ENCODE measurements around the gene PEX11G. TPM values are rescaled to one million over a fixed set of nuclear protein-coding genes. Genes with fewer than 3 reads are reported as not detected.

Gene PEX11G
- polyA plus RNA-seq, 1 donor from 2014 or later, result 1.3 TPM

DNA sequence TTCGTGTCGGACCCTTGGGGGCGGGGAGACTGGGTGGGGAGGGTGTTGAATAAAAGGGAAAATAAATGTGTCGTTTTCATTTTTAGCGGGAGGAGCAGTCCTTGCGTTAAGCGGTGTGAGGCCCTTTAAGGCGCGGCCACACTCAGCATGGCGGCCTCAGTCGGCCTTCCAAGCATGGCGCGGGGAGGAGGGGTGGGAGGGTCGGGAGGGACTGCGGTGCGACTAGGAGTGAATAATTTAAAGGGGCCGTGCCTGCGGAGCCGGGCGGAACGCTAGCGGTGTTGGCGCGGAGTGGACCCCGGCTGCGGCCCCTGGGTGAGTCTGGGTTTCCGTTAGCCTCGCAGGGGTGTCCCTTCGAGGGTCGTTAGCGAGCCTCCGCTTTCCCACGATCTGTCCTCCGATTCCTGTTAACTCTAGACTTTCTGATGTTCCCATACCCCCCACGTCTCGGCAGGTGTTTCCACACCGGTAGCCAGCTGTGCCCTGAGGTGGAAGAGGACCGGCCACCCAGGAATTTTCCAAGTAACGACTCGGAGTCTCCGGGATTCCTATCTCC lies 45.2 kb upstream of the PEX11G start:
- Histone ChIP-seq H3F3A (ENCODE audit: insufficient read depth, low read length, poor library complexity, severe bottlenecking) (peaks cover 5% of the 10 kb centered on the region), H3K9me2 (ENCODE audit: insufficient read depth, low read length) (no peaks in the 10 kb centered on the region), H3K79me2 (replicated peaks; ENCODE audit: insufficient read depth, low read length) (no peaks in the 10 kb centered on the region), H3K27ac (ENCODE audit: low read length) (peak overlapping the region; percentile 87), H3K27me3 (ENCODE audit: insufficient read depth, low read depth, low read length) (no peaks in the 10 kb centered on the region), H3K9me3 (ENCODE audit: low read length) (no peaks in the 10 kb centered on the region), H3K4me3 (ENCODE audit: low read length) (peak overlapping the region; percentile 94), H2AFZ (ENCODE audit: low read depth, low read length) (peak overlapping the region; percentile 65), H3K36me3 (ENCODE audit: insufficient read depth, low read length) (no peaks in the 10 kb centered on the region), H3K9ac (ENCODE audit: low read length) (peak overlapping the region; percentile 86), H3K4me2 (ENCODE audit: low read length) (peak overlapping the region; percentile 92), H4K20me1 (ENCODE audit: insufficient read depth) (no peaks in the 10 kb centered on the region)
- TF ChIP-seq POLR2AphosphoS5 (IDR thresholded peaks at IDR 0.05) (peak; percentile 97), EZH2 (IDR thresholded peaks at IDR 0.05; ENCODE audit: borderline replicate concordance, insufficient read depth, low read length, poor library complexity, severe bottlenecking) (no peak)

DNA sequence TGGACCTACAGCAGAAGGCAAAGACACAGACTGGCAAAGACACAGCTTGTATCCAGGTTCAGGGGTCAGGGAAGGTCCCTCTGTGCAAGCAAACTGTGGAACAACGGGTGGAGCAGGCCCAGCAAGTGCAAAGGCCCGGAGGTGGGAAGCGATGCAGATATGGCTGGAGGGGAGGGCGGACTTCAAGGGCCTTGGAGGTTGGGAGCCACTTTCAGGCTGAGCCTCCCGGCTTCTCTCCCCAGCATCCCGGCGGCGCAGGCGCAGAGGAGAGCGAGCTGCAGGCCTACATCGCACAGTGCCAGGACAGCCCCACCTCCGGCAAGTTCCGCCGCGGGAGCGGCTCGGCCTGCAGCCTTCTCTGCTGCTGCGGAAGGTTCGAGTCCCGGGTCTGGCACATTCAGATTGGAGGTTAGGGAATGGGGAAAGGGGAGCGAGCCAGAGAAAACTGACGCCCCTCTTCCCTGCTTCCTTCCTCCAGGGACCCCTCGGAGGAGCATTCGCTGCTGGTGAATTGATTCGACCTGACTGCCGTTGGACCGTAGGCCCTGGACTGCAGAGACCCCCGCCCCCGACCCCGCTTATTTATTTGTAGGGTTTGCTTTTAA lies 44.5 kb upstream of the PEX11G start:
- Histone ChIP-seq H3K9me2 (ENCODE audit: insufficient read depth, low read length) (no peaks in the 10 kb centered on the region), H3K9ac (ENCODE audit: low read length) (peak overlapping the region; percentile 86), H3K9me3 (ENCODE audit: low read length) (no peaks in the 10 kb centered on the region), H3K27ac (ENCODE audit: low read length) (peak overlapping the region; percentile 87), H3K27me3 (ENCODE audit: insufficient read depth, low read depth, low read length) (no peaks in the 10 kb centered on the region), H3K79me2 (replicated peaks; ENCODE audit: insufficient read depth, low read length) (no peaks in the 10 kb centered on the region), H3K36me3 (ENCODE audit: insufficient read depth, low read length) (no peaks in the 10 kb centered on the region), H3K4me2 (ENCODE audit: low read length) (peak overlapping the region; percentile 70), H3F3A (ENCODE audit: insufficient read depth, low read length, poor library complexity, severe bottlenecking) (peaks cover 5% of the 10 kb centered on the region), H3K4me3 (ENCODE audit: low read length) (peak overlapping the region; percentile 94), H2AFZ (ENCODE audit: low read depth, low read length) (peak overlapping the region; percentile 65), H4K20me1 (ENCODE audit: insufficient read depth) (no peaks in the 10 kb centered on the region)
- no peak for TF ChIP-seq TAF1 (IDR thresholded peaks at IDR 0.05; ENCODE audit: low read depth)
- TF ChIP-seq, protein P1, sequence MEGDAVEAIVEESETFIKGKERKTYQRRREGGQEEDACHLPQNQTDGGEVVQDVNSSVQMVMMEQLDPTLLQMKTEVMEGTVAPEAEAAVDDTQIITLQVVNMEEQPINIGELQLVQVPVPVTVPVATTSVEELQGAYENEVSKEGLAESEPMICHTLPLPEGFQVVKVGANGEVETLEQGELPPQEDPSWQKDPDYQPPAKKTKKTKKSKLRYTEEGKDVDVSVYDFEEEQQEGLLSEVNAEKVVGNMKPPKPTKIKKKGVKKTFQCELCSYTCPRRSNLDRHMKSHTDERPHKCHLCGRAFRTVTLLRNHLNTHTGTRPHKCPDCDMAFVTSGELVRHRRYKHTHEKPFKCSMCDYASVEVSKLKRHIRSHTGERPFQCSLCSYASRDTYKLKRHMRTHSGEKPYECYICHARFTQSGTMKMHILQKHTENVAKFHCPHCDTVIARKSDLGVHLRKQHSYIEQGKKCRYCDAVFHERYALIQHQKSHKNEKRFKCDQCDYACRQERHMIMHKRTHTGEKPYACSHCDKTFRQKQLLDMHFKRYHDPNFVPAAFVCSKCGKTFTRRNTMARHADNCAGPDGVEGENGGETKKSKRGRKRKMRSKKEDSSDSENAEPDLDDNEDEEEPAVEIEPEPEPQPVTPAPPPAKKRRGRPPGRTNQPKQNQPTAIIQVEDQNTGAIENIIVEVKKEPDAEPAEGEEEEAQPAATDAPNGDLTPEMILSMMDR (IDR thresholded peaks at IDR 0.05; ENCODE audit: poor library complexity, severe bottlenecking), result no peak
- no peak for TF ChIP-seq SMC3 (conservative IDR thresholded peaks at IDR 0.05; ENCODE audit: poor library complexity)
- no peak for TF ChIP-seq RAD21 (conservative IDR thresholded peaks at IDR 0.05)
- TF ChIP-seq EZH2 (IDR thresholded peaks at IDR 0.05; ENCODE audit: borderline replicate concordance, insufficient read depth, low read length, poor library complexity, severe bottlenecking), result no peak
- no peak for TF ChIP-seq POLR2AphosphoS5 (IDR thresholded peaks at IDR 0.05)
- TF ChIP-seq, protein P2, sequence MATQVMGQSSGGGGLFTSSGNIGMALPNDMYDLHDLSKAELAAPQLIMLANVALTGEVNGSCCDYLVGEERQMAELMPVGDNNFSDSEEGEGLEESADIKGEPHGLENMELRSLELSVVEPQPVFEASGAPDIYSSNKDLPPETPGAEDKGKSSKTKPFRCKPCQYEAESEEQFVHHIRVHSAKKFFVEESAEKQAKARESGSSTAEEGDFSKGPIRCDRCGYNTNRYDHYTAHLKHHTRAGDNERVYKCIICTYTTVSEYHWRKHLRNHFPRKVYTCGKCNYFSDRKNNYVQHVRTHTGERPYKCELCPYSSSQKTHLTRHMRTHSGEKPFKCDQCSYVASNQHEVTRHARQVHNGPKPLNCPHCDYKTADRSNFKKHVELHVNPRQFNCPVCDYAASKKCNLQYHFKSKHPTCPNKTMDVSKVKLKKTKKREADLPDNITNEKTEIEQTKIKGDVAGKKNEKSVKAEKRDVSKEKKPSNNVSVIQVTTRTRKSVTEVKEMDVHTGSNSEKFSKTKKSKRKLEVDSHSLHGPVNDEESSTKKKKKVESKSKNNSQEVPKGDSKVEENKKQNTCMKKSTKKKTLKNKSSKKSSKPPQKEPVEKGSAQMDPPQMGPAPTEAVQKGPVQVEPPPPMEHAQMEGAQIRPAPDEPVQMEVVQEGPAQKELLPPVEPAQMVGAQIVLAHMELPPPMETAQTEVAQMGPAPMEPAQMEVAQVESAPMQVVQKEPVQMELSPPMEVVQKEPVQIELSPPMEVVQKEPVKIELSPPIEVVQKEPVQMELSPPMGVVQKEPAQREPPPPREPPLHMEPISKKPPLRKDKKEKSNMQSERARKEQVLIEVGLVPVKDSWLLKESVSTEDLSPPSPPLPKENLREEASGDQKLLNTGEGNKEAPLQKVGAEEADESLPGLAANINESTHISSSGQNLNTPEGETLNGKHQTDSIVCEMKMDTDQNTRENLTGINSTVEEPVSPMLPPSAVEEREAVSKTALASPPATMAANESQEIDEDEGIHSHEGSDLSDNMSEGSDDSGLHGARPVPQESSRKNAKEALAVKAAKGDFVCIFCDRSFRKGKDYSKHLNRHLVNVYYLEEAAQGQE (IDR thresholded peaks at IDR 0.05; ENCODE audit: borderline replicate concordance), result no peak
- no peak for TF ChIP-seq MXI1 (conservative IDR thresholded peaks at IDR 0.05; ENCODE audit: poor library complexity, severe bottlenecking)
- no peak for TF ChIP-seq EP300 (conservative IDR thresholded peaks at IDR 0.05; ENCODE audit: poor library complexity, severe bottlenecking)
